GM19023 (cell line): Measurements from ENCODE around the gene POLR2I.

Experiments used
- ATAC-seq: cut with Tn5 transposase; IDR thresholded peaks from one replicate; pipeline ENCODE4 v1.9.1; 2021; ENCODE audit warnings: mild to moderate bottlenecking, moderate library complexity; ENCODE audit not compliant: unreplicated experiment

POLR2I gene

DNA sequence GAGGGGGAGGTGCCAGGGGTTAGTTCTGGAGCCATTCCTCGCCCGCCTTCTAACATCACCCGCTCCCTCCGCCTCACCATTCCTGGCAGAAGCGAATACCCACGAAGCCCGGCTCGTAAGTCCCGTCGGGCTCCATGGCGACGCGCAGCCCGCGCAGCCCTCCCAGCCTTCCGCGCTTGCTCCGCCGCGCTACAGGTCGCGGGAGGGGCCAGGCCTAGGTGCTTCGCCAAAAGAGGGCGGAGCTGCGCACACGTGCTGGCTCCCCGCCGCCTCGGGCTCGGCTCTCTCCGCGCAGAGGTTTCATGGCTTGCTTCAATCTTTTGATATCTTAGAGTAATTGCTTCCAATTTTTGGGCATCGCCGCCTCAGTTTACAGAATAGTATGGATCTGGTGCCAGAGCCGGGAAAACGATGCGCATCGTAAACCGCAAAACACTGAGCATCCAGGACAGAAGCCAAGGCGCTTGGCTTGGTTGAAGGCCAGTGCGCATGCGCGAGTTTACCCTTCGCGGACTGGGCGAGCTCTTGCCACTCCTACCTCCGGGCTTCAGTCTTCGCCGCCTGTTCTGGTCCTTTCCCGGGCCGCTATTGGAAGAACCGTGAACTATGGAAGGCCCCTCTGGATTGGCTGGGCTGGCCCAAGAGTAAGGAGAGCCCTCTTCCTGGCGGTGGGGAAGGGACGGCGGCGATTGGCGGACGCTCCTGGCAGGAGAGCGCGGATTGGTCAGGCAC is at the start of gene POLR2I:
Gene POLR2I (minus strand): TSS at position 155 of the 732 bp plus-strand sequence. CDS start 19 bp downstream, at position 136.
- ATAC-seq = peak; percentile 84

GRCh38 chr19:36163813-36164212 is 49.1 kb upstream of the POLR2I start:
- ATAC-seq = no peak

DNA sequence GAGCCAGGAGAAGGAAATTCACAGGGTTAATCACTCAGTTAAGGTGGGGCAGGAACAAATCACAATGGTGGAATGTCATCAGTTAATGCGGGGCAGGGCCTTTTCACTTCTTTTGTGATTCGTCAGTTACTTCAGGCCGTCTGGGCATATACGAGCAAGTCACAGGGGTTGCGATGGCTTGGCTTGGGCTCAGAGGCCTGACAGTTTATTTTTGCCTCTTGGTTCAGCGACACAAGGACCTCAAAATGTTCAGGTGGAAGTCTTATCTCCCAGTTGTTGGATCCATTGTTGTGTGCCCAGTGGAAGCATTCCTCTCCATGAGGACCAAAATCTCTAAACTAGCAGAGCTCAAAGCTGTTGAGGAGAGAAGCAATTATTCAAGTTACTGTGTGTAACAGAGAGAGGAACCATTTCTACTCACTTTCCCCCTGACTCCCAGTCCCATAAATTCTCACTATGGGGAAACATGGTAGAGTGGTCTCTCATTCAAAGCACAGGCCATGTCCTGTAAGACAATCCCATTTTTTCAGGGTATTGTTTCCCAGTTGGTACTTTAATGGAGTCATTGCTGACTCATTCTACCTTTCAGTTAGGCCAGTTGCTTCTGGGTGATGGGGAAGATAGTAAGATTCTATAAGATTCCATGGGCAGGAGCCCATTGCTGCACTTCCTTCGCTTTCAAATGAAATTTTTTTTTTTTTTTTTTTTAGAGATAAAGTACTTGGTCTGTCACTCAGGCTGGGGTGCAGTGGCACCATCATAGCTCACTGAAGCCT is 46.3 kb upstream of the POLR2I start:
- no peak for ATAC-seq

GRCh38 chr19:36153126-36153525 is 38.5 kb upstream of the POLR2I start:
- ATAC-seq = no peak

GRCh38 chr19:36152352-36153091 is 37.8 kb upstream of the POLR2I start, which contains the start of gene COX7A1:
Gene COX7A1 (minus strand): TSS chr19:36152447. CDS start chr19:36152407, 40 bp downstream.
- no peak for ATAC-seq

- ATAC-seq = no peak
Observed at GRCh38 chr19:36152019-36152351, 37.3 kb upstream of the POLR2I start.

GRCh38 chr19:36151144-36152018 is 36.7 kb upstream of the POLR2I start:
- ATAC-seq = no peak

GRCh38 chr19:36150586-36150985 is 35.9 kb upstream of the POLR2I start:
- no peak for ATAC-seq

DNA sequence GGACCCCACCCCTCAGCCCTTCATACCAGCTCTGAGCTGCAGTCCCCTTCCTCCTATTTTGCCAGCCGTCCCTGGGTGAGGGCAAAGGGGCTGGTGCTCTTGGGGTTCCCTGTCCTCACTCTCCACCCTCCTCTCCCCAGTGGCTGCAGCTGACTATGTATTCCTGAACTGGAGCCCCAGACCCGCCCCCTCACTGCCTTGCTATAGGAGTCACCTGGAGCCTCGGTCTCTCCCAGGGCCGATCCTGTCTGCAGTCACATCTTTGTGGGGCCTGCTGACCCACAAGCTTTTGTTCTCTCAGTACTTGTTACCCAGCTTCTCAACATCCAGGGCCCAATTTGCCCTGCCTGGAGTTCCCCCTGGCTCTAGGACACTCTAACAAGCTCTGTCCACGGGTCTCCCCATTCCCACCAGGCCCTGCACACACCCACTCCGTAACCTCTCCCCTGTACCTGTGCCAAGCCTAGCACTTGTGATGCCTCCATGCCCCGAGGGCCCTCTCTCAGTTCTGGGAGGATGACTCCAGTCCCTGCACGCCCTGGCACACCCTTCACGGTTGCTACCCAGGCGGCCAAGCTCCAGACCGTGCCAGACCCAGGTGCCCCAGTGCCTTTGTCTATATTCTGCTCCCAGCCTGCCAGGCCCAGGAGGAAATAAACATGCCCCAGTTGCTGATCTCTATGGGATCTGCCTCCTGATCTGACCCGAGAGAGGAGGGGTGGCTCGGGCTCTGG is 35.2 kb upstream of the POLR2I start:
- no peak for ATAC-seq

DNA sequence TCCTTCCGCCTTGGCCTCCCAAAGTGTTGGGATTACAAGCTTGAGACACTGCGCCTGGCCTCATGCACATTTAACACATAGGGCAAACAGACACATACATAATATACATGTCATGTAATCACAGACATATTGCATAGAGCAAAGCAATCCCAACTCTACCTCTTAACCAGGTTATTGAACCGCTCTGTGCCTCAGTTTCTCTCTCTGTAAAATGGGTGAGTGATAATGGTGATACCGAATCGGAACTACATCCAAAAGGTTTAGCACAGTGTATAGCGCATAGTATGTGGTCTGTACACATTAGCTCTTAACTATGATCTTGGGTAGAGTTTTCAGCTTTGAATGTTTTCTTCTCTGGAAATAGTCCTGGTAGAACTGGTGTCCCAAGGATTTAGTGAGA is 29.9 kb upstream of the POLR2I start:
- ATAC-seq = no peak

GRCh38 chr19:36142496-36142895 is 27.8 kb upstream of the POLR2I start:
- ATAC-seq = no peak

DNA sequence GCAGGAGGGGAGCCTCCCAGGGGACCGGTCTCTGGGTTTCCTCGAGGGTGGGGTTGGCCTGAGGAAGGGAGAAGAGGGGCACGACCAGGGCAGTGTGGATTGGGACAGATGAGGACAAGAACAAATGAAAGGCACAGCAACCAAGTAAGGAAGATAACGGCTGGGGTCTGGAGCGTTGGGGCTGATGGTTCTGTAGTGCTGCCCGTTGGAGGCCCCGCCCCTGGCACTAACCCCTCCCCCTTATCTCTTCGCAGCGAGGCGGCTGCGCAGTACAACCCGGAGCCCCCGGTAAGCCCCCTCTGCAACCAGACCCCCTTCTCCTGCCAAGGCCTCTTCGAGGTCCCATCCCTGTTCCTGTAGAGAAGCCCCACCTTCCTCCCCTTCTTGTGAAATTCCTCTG is 27.4 kb upstream of the POLR2I start:
- ATAC-seq = no peak

DNA sequence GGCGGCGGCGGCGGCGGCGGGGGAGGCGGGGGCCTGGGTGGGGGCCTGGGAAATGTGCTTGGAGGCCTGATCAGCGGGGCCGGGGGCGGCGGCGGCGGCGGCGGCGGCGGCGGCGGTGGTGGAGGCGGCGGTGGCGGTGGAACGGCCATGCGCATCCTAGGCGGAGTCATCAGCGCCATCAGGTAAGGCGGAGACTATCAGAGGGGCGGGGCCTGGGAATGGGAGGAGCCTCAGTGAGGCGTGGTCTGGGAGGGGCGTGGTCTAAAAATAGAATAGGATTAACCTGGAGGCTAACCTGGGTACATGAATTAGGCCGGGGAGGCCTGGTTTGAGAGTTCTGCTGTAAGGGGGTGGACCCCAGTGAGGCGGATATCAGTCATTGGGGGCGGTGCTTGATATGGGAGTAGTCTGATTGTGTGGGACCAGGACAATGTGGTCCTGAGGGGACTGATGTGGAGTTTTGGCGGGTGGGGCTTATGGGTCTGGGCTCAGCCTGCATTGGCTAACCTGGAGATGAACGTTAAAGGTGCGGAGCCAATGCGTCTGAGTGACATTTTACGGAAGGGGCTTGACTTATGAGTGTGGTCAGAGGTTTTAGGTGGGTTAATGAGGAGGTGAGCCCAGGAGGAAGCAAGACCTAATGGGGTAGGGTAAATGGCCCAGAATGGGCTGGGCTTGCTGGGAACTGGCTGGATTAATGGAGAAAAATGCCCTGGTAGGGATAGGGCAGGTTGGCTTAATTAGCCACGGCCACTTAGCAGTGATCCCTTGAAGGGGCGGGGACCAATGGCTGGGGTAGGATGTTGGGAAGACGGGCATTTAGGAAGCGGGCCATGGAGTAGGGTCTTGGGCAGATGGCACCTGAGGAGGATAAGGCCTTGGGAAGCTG is 26.6 kb upstream of the POLR2I start:
- ATAC-seq = peak; percentile 49

DNA sequence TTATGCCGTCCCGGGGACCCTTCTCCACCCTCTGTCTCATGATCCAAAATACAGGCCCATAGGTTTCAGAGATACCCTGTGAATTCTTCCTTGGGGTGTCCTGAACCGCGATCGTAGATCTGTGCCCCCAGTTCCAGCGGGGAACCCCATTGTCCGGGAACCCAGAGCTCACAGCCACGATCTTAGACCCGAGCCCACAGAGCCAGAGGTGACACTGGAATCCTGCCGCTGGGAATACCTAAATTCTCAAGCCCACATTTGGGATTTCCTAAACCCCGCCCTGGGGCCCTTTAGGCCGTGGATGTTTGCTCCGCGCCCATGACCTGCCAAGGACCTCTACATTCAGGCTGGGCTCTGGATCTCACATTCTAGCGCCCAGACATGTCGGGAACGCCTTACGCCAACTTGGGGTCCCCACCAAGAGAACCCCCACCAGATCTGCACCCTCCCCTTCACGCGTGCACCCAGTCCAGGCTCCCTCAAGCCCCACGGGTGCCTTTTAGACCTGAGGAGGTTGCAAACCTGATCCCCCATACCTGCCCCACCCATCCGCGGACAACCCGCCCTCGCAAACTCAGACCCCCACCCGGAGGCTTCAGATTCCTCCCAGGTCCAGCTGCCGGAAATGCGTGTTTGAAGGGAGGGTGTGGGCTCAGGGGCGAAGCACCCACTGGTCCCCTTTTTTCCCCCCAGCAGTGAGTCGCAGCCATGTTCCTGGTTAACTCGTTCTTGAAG is 25.8 kb upstream of the POLR2I start:
- ATAC-seq = peak; percentile 14

DNA sequence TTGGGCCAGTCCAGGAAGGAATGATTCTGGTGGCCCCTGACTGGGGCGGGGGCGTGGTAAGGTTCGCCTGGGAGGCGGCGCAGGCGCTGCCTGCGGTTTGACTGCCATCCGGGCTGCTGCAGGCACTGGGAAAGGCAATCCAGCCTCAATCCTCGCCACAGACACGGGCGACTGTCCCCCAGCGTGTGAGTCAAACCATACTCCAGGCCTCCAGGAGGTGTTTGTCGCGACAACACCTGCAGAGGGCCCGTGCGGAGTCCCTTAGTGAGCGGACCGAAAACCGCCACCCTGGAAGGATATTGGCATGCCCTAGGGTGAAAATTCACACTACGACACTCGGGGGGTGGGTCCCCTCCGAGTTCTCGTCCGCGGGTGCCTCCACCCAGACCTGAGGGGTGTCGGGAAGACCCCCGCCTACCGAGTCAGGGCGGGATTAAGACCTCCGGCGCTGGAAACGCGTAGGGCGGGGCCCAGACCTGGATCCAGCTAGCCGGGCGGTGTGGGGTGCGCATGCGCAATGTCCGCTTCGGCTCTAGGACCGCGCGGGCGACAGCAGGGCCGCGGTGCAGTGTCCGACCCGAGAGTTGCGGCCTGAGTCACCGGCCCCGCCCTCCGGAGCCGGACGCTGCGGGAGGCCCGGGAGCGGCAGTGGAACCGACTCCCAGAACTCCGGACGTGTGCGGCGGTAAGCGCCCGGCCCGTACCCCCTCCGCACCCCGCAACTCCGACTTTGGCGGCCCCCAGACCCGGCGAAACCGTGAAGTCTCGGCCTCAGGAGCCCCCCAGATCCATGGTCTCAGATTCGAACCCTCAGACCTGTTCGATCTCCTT is 25.0 kb upstream of the POLR2I start, which contains the start of gene CAPNS1:
Gene CAPNS1 (plus strand): TSS at position 594 of the 831 bp plus-strand sequence. CDS start 946 bp downstream, outside the sequence.
- ATAC-seq = peak; percentile 79

DNA sequence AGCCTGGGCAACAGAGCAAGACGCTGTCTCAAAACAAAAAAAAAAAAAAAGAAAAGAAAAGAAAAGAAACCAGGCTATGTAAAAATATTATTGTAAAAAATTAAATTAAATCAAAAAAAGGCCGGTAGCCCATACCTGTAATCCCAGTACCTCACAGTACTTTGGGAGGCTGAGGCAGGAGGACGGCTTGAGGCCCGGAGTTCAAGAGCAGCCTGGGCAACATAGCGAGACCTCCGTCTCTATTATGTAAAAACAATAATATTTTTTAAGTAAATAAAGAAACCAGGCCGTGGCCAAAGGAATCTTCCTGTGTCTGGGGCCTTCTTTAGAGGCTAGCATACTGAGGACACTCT is 24.4 kb upstream of the POLR2I start:
- ATAC-seq = no peak

DNA sequence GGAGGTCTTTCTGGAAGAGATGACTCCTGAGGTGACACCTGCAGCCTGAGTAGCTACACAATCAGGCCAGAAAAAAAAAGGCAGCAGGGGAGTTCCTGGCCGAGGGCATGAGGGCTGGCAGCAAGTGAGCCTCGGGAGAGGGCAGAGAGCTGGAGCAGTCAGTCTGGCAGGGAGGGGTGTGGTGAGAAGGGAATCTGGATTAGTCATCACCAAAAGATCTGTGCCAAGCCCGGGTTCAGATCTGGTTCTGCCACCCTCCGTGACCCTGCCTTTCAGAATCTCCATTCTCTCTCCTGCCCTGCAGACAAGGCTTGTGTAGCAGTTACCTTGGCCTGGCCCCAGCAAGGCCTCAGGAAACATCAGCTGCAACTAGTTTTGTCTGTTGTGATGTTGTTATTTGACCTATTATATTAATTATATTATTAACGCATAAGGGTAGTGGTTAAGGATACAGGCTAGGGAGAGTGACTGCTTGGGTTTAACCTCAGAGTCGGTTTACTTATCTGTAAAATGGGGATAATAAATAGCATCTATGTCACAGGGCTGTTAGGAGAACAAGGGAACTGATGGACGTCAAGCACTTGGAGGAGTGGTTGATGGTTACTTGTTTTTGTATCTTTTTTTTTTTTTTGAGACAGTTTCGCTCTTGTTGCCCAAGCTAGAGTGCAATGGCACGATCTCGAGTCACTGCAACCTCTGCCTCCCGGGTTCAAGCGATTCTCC is 22.4 kb upstream of the POLR2I start:
- no peak for ATAC-seq
